ENCODE data around the gene CRELD2. TPM values are rescaled to one million over a fixed set of nuclear protein-coding genes. Genes with fewer than 3 reads are reported as not detected.
A peak's percentile ranks its signal among the peaks of the same experiment; 100 is the strongest.

The CRELD2 gene
- total and polyA plus RNA-seq, 3 experiments from 2014 or later = 49.4 to 53.2 (median 50.7) TPM

DNA sequence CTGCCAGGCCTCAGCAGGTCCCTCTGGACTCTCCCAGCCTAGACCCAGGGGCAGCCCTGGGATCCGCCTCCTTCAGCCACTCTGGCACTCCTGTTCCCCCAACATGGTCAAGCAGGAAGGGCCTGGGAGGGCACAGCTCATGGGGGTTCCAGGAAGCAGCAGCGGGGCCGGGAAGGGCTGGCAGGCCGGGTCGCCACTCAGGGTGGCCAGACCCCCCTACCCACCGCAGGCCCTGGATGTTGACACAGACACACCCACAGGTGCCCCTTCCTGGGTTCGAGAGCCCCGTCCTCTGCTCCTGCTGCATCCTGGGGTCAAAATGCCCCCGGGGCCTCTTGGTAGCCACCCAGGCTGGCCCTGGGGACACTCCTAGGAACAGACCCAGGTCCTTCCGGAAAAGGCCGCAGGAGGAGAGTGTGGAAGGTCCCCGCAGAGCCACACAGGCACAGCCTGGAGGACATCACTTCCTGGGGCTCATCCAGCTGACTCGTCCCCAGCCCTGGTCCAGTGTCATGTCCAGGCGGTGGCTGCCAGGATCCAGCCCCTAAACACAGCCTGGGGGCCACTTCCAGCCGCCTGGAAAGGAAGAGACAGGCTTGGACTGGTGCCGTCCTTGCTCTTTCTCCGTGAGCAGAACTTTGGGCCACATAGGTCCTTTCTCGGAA is 35.4 kb downstream of the CRELD2 start:
- Histone ChIP-seq H3K4me3 (ENCODE audit: low read length) (no peak overlapping the region), H3K27ac (ENCODE audit: low read depth, low read length) (no peak overlapping the region), H3K27me3 (ENCODE audit: insufficient read depth, low read length, poor library complexity, severe bottlenecking) (no peaks in the 10 kb centered on the region), H3K4me1 (ENCODE audit: insufficient read depth, low read length) (no peaks in the 10 kb centered on the region), H3K36me3 (ENCODE audit: insufficient read depth, low read length) (no peaks in the 10 kb centered on the region), H3K9me3 (ENCODE audit: low read length) (no peaks in the 10 kb centered on the region)
- Mint-ChIP-seq H3K36me3 (no peaks in the 10 kb centered on the region), H3K4me1 (peaks cover 0 to 2% (median 0%) of the 10 kb centered on the region in 3 donors), H3K9me3 (no peaks in the 10 kb centered on the region), H3K27ac (no peak overlapping the region), H3K4me3 (no peak overlapping the region), H3K27me3 (peaks cover 0 to 2% of the 10 kb centered on the region in 2 donors)
- DNase-seq = no peak
- CTCF ChIA-PET = interaction anchor here (0.7 kb wide), 1 partner anchor 8 kb away, joined by 3 read pairs; no protein-coding TSS in a partner anchor
- POLR2A ChIA-PET = no interaction called here

DNA sequence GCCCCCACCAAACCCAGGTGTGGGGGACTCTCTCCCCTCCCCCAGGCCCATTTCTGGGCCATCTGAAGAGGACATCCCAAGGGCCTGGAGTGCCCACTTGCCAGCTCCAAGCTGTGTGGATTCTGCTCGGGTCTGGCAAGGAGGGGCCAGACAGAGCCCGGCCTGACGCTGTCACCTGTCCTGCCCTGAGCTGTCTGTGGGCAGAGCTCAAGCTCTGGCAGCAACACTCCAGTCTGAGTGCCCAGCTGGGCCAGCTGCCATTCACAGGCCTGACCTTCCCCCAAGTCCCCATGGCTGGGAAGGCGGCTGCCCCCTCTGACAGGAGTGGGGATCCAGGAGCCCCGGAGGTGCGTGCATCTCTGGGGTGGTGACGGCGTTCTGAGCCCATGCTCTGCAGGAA is 35.9 kb downstream of the CRELD2 start:
- peaks cover 1% of the 10 kb centered on the region for H3K4me1 ChIP-seq (ENCODE audit: insufficient read depth, low read length)
- Mint-ChIP-seq H3K27me3 (peaks cover 0 to 2% of the 10 kb centered on the region in 2 donors), H3K36me3 (no peaks in the 10 kb centered on the region), H3K4me3 (no peak overlapping the region), H3K27ac (no peak overlapping the region), H3K4me1 (peaks cover 0 to 5% (median 0%) of the 10 kb centered on the region in 3 donors), H3K9me3 (no peaks in the 10 kb centered on the region)
- no peak overlapping the region for H3K4me3 ChIP-seq (ENCODE audit: low read length)
- DNase-seq = no peak
- CTCF ChIA-PET = interaction anchor here (0.7 kb wide), 1 partner anchor 8 kb away, joined by 3 read pairs; no protein-coding TSS in a partner anchor
- H3K36me3 ChIP-seq (ENCODE audit: insufficient read depth, low read length) = no peaks in the 10 kb centered on the region
- no peaks in the 10 kb centered on the region for H3K27me3 ChIP-seq (ENCODE audit: insufficient read depth, low read length, poor library complexity, severe bottlenecking)
- POLR2A ChIA-PET = no interaction called here
- H3K9me3 ChIP-seq (ENCODE audit: low read length) = no peaks in the 10 kb centered on the region
- no peak overlapping the region for H3K27ac ChIP-seq (ENCODE audit: low read depth, low read length)

GRCh38 chr22:49954991-49955580 is 36.7 kb downstream of the CRELD2 start:
- CTCF ChIA-PET = interaction anchor here (0.9 kb wide), 1 partner anchor 12 kb away, joined by 3 read pairs; no protein-coding TSS in a partner anchor
- Mint-ChIP-seq H3K4me1 (peaks cover 0 to 6% (median 3%) of the 10 kb centered on the region in 3 donors), H3K9me3 (no peaks in the 10 kb centered on the region), H3K27me3 (peaks cover 0 to 2% of the 10 kb centered on the region in 2 donors), H3K36me3 (no peaks in the 10 kb centered on the region), H3K4me3 (peak overlapping the region in 1 of 7 donors; percentile 48), H3K27ac (peak overlapping the region in 1 of 8 donors; percentile 47)
- no peaks in the 10 kb centered on the region for H3K9me3 ChIP-seq (ENCODE audit: low read length)
- POLR2A ChIA-PET = no interaction called here
- peaks cover 7% of the 10 kb centered on the region for H3K4me1 ChIP-seq (ENCODE audit: insufficient read depth, low read length)
- no peak overlapping the region for H3K27ac ChIP-seq (ENCODE audit: low read depth, low read length)
- no peaks in the 10 kb centered on the region for H3K36me3 ChIP-seq (ENCODE audit: insufficient read depth, low read length)
- H3K4me3 ChIP-seq (ENCODE audit: low read length) = no peak overlapping the region
- DNase-seq = no peak
- H3K27me3 ChIP-seq (ENCODE audit: insufficient read depth, low read length, poor library complexity, severe bottlenecking) = no peaks in the 10 kb centered on the region

GRCh38 chr22:49955581-49956417 is 37.4 kb downstream of the CRELD2 start:
- Histone ChIP-seq H3K36me3 (ENCODE audit: insufficient read depth, low read length) (no peaks in the 10 kb centered on the region), H3K27me3 (ENCODE audit: insufficient read depth, low read length, poor library complexity, severe bottlenecking) (no peaks in the 10 kb centered on the region), H3K27ac (ENCODE audit: low read depth, low read length) (no peak overlapping the region), H3K9me3 (ENCODE audit: low read length) (no peaks in the 10 kb centered on the region), H3K4me3 (ENCODE audit: low read length) (no peak overlapping the region), H3K4me1 (ENCODE audit: insufficient read depth, low read length) (peaks cover 7% of the 10 kb centered on the region)
- H3K9me3 Mint-ChIP-seq = no peaks in the 10 kb centered on the region
- no peak for DNase-seq
- no peaks in the 10 kb centered on the region for H3K36me3 Mint-ChIP-seq
- peaks cover 0 to 2% of the 10 kb centered on the region in 2 donors for H3K27me3 Mint-ChIP-seq
- H3K27ac Mint-ChIP-seq = peak overlapping the region in 1 of 8 donors; percentile 47
- H3K4me1 Mint-ChIP-seq = peaks cover 0 to 6% (median 3%) of the 10 kb centered on the region in 3 donors
- ChIA-PET POLR2A (interaction anchor here (0.8 kb wide), 1 partner anchor 19 kb away, joined by 4 read pairs; no protein-coding TSS in a partner anchor), CTCF (interaction anchor here (0.9 kb wide), 1 partner anchor 11 kb away, joined by 3 read pairs; no protein-coding TSS in a partner anchor)
- H3K4me3 Mint-ChIP-seq = no peak overlapping the region

- H3K36me3 ChIP-seq (ENCODE audit: insufficient read depth, low read length) = no peaks in the 10 kb centered on the region
- no peaks in the 10 kb centered on the region for H3K9me3 ChIP-seq (ENCODE audit: low read length)
- ChIA-PET POLR2A (interaction anchor here (0.8 kb wide), 1 partner anchor 20 kb away, joined by 4 read pairs; no protein-coding TSS in a partner anchor), CTCF (no interaction called here)
- no peak overlapping the region for H3K27ac ChIP-seq (ENCODE audit: low read depth, low read length)
- H3K4me1 ChIP-seq (ENCODE audit: insufficient read depth, low read length) = peaks cover 7% of the 10 kb centered on the region
- H3K27ac Mint-ChIP-seq = no peak overlapping the region
- H3K27me3 ChIP-seq (ENCODE audit: insufficient read depth, low read length, poor library complexity, severe bottlenecking) = no peaks in the 10 kb centered on the region
- H3K9me3 Mint-ChIP-seq = no peaks in the 10 kb centered on the region
- peaks cover 0 to under 1% (median 0%) of the 10 kb centered on the region in 3 donors for H3K36me3 Mint-ChIP-seq
- H3K27me3 Mint-ChIP-seq = peaks cover 0 to 2% of the 10 kb centered on the region in 2 donors
- H3K4me3 ChIP-seq (ENCODE audit: low read length) = no peak overlapping the region
- H3K4me3 Mint-ChIP-seq = no peak overlapping the region
- peaks cover 0 to 6% (median 3%) of the 10 kb centered on the region in 3 donors for H3K4me1 Mint-ChIP-seq
- DNase-seq = no peak
Observed at GRCh38 chr22:49956418-49956770, 38.0 kb downstream of the CRELD2 start.

DNA sequence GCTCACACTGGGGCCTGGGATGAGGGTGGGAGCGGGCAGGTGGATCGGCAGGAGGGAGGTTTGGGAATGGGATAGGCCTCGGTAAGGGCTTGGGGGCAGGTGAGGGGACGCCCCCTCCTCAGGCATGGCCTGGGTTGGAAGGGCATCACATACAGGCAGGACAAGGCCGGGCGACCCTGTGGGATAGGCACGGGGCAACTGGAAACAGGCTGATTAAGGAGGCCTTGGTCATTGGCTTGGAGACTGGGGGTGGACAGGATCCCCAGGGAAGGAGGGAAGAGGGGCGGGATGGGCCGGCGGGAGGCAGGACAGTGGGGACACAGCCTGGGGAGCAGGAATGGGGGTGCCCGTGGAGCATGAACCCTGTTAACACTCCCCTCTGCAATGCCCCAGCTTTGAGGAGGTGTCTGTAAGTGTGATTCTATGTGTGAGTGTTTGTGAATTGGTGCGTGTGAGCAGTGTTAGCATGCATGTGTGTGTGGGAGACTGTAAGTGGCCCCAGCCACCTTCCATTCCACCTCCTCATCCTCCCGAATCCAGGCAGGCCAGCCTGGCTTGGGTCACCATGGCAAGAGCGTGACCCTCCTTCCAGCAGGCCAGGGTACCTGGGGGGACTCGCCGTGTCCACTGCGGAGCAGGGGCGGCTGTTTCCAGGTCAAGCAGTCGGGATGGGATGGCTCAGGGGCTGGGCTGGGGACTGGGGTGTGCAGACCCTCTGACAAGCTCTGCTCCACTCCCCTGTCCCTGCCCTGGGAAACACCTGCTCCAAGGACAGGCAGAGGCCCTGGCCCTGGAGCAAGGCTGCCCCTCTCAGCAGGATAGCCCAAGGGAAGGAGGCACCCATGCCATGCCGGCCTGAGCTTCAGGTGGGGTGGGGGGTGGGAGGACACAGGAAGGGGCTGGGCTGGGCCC is 38.7 kb downstream of the CRELD2 start:
- peaks cover 0 to 5% of the 10 kb centered on the region in 2 donors for H3K27me3 Mint-ChIP-seq
- peak overlapping the region in 5 of 8 donors; percentile 16 to 83 (median 64) for H3K27ac Mint-ChIP-seq
- H3K4me3 Mint-ChIP-seq = peak overlapping the region in 1 of 7 donors; percentile 40
- H3K36me3 ChIP-seq (ENCODE audit: insufficient read depth, low read length) = no peaks in the 10 kb centered on the region
- DNase-seq = no peak
- H3K27ac ChIP-seq (ENCODE audit: low read depth, low read length) = no peak overlapping the region
- peaks cover 0 to 4% (median 0%) of the 10 kb centered on the region in 5 donors for H3K9me3 Mint-ChIP-seq
- H3K36me3 Mint-ChIP-seq = peaks cover 0 to 6% (median 0%) of the 10 kb centered on the region in 3 donors
- ChIA-PET POLR2A (no interaction called here), CTCF (no interaction called here)
- H3K27me3 ChIP-seq (ENCODE audit: insufficient read depth, low read length, poor library complexity, severe bottlenecking) = no peaks in the 10 kb centered on the region
- peaks cover 7% of the 10 kb centered on the region for H3K4me1 ChIP-seq (ENCODE audit: insufficient read depth, low read length)
- no peaks in the 10 kb centered on the region for H3K9me3 ChIP-seq (ENCODE audit: low read length)
- no peak overlapping the region for H3K4me3 ChIP-seq (ENCODE audit: low read length)
- peaks cover 0 to 7% (median 6%) of the 10 kb centered on the region in 3 donors for H3K4me1 Mint-ChIP-seq

DNA sequence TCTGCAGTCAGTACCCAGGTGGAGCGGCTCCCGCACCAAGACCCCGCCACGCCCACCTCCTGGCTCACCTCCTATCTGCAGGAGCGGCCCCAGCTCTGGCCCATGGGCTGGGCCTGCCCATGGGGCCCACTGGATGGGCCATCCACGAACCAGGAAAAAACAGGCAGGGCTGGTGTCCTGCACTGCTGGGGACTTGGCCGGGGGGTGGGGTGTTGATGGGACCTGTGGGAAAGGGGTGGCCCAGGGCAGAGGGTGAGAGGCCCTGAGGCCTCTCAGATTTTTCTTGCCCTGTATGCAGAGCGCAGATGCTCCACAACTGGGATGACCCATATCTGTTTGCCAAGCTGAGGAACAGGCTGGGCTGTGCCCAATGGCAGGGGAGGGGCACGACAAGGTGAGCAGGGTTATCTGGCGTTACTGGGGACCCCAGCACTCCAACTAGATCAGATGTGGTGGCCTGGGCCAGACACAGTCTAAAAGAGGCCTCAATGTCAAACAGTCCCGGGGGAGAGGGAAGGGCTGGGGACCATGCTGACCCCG is 39.5 kb downstream of the CRELD2 start:
- H3K4me1 Mint-ChIP-seq = peaks cover 0 to 12% (median 6%) of the 10 kb centered on the region in 3 donors
- H3K27ac Mint-ChIP-seq = peak overlapping the region in 5 of 8 donors; percentile 58 to 91 (median 87)
- peaks cover 0 to 10% (median 0%) of the 10 kb centered on the region in 3 donors for H3K36me3 Mint-ChIP-seq
- H3K9me3 Mint-ChIP-seq = peaks cover 0 to 4% (median 0%) of the 10 kb centered on the region in 5 donors
- CTCF ChIA-PET = no interaction called here
- Histone ChIP-seq H3K27ac (ENCODE audit: low read depth, low read length) (no peak overlapping the region), H3K4me3 (ENCODE audit: low read length) (no peak overlapping the region), H3K27me3 (ENCODE audit: insufficient read depth, low read length, poor library complexity, severe bottlenecking) (no peaks in the 10 kb centered on the region), H3K4me1 (ENCODE audit: insufficient read depth, low read length) (peaks cover 12% of the 10 kb centered on the region), H3K36me3 (ENCODE audit: insufficient read depth, low read length) (peaks cover 1% of the 10 kb centered on the region), H3K9me3 (ENCODE audit: low read length) (no peaks in the 10 kb centered on the region)
- H3K4me3 Mint-ChIP-seq = peak overlapping the region in 2 of 7 donors; percentile 26 to 81
- POLR2A ChIA-PET = no interaction called here
- peaks cover 0 to 5% of the 10 kb centered on the region in 2 donors for H3K27me3 Mint-ChIP-seq
- no peak for DNase-seq

Data from CD8-positive, alpha-beta memory T cell (primary cell).